Peyer's patch (tissue), 4 donors: Measurements from ENCODE around the gene MOB3B.

Experiments used
- POLR2A ChIP-seq, 2 donors: fragments of 450-650 bp; IDR thresholded peaks; one replicate each; pipeline ENCODE4 v1.5.1; 2017; ENCODE audit warnings: antibody characterized with exemption in 2 of 2, mild to moderate bottlenecking in 2 of 2, moderate library complexity in 2 of 2
- TF ChIP-seq, protein P1 (sequence below), 6 experiments: fragments of 450-650 bp in 4 of 6; fragments of 200-600 bp in 2 of 6; sonication (generic) in 1 of 6; IDR thresholded peaks; one replicate each; pipeline ENCODE4 v1.5.1; 2017 to 2019; ENCODE audit warnings: antibody characterized with exemption in 6 of 6, mild to moderate bottlenecking in 3 of 6, moderate library complexity in 1 of 6

- TF ChIP-seq, protein P1, sequence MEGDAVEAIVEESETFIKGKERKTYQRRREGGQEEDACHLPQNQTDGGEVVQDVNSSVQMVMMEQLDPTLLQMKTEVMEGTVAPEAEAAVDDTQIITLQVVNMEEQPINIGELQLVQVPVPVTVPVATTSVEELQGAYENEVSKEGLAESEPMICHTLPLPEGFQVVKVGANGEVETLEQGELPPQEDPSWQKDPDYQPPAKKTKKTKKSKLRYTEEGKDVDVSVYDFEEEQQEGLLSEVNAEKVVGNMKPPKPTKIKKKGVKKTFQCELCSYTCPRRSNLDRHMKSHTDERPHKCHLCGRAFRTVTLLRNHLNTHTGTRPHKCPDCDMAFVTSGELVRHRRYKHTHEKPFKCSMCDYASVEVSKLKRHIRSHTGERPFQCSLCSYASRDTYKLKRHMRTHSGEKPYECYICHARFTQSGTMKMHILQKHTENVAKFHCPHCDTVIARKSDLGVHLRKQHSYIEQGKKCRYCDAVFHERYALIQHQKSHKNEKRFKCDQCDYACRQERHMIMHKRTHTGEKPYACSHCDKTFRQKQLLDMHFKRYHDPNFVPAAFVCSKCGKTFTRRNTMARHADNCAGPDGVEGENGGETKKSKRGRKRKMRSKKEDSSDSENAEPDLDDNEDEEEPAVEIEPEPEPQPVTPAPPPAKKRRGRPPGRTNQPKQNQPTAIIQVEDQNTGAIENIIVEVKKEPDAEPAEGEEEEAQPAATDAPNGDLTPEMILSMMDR (IDR thresholded peaks at IDR 0.05): no peak
- no peak for TF ChIP-seq POLR2A (IDR thresholded peaks at IDR 0.05)
These were observed 200.3 kb downstream of the MOB3B start for GRCh38 chr9:27329291-27329690.
